ENCODE data around the gene MLLT6. TPM values are rescaled to one million over a fixed set of nuclear protein-coding genes. Genes with fewer than 3 reads are reported as not detected.

Gene MLLT6
- total RNA-seq = 92.2 TPM
- long read RNA-seq, transcript MLLT6-205 (1 exons, 2,937 nt) = major isoform, 49 of 88 reads
- long read RNA-seq, partial matches to known transcripts = 14 of 88 reads
- long read RNA-seq, other reads (novel, unspliced or antisense) = 25 of 88 reads

DNA sequence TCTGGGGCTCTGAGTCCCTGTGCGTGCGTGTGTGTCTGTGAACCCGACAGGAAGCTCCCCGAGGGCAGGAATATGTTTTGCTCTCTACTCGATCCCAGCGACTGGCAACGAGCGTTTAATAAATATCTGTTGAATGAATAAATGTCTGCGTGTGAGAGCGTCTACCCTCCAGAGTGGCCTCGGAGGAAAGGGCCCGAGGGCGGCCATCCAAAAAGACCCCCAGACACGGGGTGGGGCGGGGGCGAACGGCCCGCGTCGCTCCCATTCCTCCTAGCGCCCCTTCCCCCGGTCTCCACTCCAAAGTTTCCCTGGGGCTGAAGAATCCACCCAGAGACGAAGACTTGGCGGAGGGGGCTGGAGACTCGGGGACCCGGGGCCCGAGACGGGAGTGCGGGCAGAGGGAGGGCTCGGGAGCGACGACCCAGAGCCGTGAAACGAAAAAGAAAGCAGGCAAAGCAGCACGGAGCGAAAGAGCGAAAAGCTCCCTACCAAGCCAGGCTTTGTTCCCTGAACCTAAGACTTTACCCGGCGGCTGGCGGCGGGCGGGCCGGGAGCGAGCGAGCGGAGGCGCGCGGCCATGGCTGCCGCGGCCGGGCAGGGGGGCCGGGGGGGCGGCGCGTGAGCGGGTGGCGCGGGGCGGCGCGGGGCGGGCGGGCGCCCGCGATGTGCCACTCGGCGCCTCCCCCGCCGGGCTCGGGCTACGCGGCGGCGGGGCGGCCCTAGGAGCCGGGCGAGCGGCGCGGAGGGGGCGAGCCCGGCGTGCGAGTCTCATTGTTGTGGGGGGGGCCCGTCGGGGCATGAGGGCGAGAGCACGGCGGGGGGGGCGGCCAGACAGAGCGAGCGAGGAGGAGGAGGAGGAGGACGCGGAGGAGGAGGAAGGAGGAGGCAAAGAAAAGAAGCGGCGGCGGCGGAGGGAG lies at the start of gene MLLT6:
TSS of gene MLLT6 (plus strand) at position 668 of the 917 bp plus-strand sequence. CDS start 360 bp downstream, outside the sequence.
- intact Hi-C loops (cut with DNase I) = loop anchor here (1.0 to 5.0 kb wide), 2 partner anchors 25 to 167 kb away; partner anchors contain the start of genes CISD3 and LASP1

DNA sequence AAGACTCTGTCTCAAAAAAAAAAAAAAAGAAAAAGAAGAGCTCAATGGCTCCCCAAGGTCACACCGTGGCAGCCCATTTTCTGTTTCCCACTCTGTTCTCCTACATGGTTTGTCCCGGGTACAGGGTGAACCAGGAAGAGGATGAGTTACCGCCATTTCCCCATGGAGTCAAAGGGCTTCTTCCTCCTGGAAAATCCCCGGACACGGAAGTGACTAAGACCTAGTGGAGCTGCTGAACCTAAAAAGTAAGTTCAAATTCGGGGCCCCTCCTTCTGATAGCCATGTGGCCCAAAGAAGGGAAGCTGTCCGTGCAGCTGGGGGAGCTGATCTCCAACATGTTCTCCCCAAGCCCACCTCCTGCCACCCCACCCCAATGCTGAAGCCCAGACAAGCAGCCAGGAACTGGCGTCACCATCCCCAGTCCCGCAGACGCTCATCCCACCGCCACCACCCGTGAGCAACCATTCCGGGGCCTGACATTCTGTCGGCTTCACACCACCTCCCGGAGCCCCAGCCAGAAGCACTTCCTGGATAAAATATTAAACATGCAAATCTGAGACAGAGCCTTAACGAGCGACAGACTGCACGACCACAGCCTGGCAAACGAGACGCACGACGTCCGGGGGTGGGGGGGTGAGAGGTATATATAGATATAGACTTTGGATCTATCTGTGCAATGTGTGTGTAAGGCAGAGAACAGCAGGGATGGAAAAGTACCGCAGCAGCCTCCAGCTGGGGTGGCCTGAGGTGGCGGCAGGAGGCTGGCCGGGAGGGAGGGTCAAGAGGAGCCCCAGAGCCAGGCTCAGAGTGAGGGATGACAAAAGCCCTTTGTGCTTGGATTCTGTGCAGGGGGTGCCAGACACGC lies 47.9 kb upstream of the MLLT6 start:
- intact Hi-C loops (cut with DNase I) = no loop called here
- DNase-seq (ENCODE audit: low spot score) = no peak

More for the DNA sequence above, at the start of gene MLLT6:
- peak; percentile 89 for DNase-seq (ENCODE audit: low spot score)

DNA sequence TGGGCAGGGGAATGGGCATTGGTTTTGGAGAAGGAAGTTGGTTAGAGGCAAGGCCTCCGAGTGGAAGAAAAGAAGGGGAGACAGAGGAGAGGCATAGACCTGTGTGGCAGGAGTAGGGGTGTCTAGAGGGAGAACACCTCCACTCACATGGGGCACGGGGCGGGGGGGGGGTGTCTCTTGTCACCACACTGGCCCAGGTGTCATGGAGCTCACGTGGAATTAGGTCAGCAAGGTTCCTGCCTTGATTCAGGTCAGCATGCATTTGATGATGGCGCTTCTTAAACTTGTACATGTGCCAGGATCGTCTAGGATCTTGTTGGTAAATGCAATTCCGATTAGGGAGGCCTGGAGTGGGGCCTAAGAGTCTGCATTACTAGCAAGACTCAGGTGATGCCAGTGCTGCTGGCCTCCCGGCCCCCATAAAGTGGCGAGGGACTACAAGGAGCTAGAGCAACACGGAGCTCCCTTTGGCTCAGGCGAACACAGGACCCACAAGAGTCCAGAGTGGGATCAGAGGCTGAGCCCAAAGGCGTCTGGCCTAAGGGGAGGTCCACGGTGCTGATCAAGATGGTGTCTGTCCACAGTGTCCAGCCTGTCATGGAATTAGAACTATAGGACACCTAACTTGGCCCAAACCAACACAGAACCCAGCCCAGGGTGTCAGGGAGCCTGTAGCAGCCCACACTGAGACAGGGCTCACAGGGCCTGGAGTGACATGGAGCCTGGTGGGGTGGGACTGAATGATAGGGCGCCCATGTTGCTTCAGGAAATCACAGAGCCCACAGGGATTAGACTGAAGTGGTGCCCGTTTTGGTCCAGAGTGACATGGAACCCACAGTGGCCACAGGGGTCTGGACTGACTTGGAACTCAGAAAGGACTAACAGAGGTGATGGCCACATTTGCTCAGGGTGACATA lies 47.0 kb upstream of the MLLT6 start:
- intact Hi-C loops (cut with DNase I) = no loop called here
- no peak for DNase-seq (ENCODE audit: low spot score)

DNA sequence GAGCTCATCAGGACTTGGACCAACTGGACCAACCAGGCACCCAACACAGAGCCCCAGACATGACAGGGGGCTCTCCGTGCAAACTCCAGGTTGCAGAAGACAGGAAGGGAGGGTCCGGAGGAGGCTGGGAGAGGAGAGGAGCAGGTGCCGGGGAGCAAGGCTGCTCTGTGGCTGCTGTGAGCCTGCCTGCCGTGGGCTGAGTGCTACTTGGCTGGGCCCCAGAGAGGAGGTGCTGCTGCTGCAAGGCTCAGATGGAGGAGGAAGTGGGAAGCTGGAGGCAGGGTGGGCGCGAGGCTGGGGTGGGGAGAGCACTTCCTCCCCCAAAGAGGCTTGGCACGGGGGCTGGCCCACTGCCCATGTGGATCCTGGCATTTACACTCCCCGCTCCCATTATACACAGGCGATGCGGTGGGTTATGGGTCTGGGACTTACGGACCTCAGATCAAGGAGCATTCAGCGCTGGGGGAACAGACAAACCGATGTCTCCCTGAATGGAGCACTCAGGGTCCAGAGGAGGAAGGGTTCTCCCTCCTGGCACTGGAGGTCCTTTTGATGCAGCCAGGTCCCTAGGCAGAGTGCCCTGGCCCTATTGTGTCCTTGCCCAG lies 46.2 kb upstream of the MLLT6 start:
- intact Hi-C loops (cut with DNase I) = no loop called here

DNA sequence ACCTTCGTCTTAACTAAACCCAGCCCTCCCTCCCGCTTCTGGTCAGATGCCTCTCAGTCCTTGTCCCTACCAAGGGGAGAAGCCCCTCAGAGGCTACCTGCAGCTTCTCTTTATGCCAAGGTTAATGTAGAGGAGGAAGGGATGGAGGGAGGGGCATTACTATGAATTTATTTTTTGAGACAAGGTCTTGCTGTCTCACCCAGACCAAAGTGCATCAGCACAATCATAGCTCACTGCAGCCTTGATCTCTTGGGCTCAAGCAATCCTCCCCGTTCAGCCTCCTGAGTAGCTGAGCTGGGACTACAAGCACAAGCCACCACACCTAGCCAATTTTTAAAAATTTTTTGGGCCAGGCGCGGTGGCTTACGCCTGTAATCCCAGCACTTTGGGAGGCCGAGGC lies 45.7 kb upstream of the MLLT6 start:
- no peak for DNase-seq (ENCODE audit: low spot score)
- intact Hi-C loops (cut with DNase I) = no loop called here

More for the DNA sequence above, 46.2 kb upstream of the MLLT6 start:
- no peak for DNase-seq (ENCODE audit: low spot score)

DNA sequence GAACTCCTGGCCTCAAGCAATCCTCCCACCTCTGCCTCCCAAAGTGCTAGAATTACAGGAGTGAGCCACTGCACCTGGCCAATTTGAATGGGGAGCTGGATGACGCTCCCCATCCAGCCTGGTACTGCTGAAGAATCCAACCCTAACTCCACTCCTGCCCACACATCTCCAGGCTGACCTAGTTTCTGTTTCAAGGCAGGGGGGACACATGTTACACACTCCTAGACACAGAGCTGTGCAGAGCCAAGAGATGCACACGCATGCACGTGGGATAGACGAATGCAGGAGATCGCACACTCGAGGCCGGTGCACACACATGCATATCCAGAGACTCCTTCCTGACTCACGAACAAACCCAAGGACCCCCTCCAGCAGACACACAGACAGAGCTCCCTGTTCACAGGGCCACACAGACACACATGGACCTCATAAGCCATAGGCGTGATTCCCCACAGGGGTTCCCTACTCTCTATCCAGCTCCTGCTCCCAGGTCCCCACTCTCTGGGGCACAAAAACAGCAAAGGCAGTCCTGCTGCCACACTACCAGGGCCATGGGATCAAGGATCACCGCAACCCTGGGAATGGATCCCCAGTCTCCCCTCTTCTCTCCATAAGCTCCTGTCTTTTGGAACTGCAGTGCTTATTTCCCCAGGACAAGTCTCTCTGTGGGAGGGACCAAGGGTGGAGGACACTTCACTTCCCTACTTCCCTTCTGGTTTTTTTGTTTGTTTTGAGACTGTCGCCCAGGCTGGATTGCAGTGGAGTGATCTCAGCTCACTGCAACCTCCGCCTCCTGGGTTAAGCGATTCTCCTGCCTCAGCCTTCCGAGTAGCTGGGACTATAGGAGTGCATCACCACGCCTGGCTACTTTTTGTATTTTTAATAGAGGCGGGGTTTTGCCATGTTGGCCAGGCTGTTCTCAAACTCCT lies 44.7 kb upstream of the MLLT6 start:
- no peak for DNase-seq (ENCODE audit: low spot score)
- intact Hi-C loops (cut with DNase I) = loop anchor here (10.0 kb wide), 2 partner anchors 236 to 306 kb away; partner anchors contain the start of genes ARHGAP23 and SOCS7

DNA sequence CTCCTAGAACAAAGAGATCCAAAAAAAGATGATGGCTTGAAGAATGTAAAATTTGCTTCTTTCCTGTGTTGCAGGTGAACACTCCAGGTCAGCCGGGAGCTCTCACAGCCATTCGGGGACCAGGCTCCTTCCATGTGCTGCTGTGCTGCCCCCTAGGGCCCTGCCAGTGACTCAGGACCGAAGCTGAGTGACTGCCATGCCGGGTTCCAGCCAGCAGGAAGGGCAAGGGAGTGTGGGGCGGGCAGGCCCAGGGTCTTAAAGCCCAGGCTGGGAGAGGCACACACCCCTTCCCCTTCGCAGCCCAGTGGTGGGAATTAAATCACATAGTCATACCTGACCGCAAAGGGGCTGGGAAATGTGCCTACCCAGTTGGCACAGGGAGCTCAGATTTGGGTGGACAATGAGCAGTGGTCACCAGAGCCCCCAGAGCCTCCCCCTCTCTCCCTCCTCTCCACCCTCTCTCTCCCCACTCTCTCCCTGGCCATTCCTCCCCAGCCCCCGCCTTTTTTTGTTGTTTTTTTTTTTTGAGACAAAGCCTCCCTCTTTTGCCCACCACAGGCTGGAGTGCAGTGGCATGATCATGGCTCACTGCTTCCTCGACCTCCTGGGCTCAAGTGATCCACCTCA lies 41.8 kb upstream of the MLLT6 start:
- DNase-seq (ENCODE audit: low spot score) = no peak
- intact Hi-C loops (cut with DNase I) = loop anchor here (10.0 kb wide), 2 partner anchors 238 to 308 kb away; partner anchors contain the start of genes ARHGAP23 and SOCS7

DNA sequence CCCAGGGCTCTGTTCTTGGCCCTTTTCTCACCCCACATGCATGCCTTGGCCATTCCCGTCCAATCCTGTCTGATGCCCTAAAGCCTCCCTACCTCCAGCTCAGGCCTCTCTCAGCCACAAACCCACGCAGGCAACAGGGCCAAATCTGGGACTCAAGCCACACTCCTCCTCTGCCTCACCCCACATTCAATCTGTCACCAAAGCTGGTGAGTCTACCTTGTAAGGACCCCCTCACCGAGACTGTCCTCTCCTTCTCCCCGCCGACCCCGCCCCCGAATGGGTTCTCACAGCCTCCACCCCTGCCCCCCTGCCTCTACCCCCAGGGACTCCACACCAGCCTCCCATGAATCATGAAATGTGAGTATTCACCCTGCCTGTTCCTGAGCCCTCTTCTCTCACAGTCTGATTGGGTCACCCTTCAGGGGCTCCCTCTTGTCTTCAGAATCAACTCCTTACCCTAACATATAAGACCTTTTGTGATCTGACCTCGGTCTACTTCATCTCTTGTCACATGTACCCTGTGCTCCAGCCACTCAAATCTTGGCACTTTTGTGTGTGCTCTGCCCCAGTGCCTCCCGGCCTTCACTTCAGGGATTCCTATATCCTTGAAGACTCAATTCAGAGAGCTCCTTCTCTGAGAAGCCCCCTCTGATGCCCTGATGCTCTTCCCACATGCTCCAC lies 41.0 kb upstream of the MLLT6 start:
- intact Hi-C loops (cut with DNase I) = loop anchor here (10.0 kb wide), 2 partner anchors 239 to 309 kb away; partner anchors contain the start of genes ARHGAP23 and SOCS7

DNA sequence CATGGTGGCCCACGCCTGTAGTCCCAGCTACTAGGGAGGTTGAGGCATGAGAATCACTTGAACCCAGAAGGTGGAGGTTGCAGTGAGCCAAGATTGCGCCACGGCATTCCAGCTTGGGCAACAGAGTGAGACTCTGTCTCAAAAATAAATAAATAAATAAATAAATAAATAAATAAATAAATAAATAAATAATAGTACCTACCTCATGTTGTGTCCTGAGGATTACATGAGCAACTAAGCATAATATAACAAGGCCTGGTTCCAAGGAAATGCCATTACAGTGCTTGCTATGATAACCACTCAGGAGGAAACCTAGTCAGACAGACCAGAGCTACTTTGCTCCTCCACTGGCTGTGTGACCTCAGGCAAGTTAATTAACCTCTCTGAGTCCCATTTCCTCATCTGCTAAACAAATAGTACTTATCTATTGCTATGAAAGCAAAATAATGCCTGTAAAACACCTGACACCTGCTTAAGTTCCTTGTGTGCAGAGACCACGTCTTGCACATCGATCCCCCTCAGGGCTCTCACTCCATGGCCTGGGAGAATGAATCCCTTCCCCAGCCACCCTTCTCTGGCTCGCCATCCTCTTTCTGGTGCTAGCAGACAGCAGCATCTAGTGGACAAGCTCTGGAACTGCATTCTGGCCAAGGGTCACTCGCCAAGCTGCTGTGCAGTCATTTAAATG lies 37.8 kb upstream of the MLLT6 start:
- DNase-seq (ENCODE audit: low spot score) = no peak
- intact Hi-C loops (cut with DNase I) = loop anchor here (5.0 to 10.0 kb wide), 5 partner anchors 85 to 312 kb away; partner anchors contain the start of genes ARHGAP23 and SOCS7

More for the DNA sequence above, 41.0 kb upstream of the MLLT6 start:
- DNase-seq (ENCODE audit: low spot score) = no peak

DNA sequence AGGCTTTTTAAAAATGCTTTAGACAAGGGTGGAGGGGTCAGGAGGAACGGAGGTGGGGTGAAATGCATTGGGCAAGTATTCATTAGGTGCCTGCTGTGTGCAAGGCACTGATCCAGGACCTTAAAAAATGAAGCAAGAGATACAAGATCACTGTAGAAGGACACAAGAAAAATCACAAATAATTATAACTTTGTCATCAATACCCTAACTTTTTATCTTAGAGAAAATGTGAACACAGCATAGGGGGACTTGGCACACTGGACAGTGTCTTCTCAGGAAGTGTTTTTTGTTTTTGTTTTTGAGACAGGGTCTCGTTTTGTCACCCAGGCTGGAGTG lies 37.3 kb upstream of the MLLT6 start:
- DNase-seq (ENCODE audit: low spot score) = no peak
- intact Hi-C loops (cut with DNase I) = loop anchor here (5.0 to 10.0 kb wide), 5 partner anchors 85 to 313 kb away; partner anchors contain the start of genes ARHGAP23 and SOCS7

DNA sequence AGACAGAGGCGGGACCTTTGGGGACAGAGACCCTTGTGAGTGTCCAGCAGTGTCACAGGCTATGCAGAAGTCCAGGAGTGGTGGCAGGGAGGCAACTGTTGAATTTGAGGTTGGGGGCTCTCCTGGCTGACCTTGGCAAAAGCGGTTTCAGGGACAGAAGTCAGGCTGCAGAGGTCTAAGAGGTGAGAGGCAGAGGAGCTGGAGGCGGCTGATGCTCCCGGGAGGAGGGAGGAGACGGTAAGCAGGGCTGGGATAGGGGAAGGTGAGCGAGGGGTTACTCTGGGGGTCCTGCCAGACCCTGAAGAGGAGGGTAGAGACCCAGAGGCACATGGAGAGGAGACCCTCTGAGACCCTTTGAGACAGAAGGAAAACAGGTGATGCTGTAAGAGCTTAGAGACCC lies 35.6 kb upstream of the MLLT6 start:
- no peak for DNase-seq (ENCODE audit: low spot score)
- intact Hi-C loops (cut with DNase I) = loop anchor here (5.0 to 10.0 kb wide), 5 partner anchors 87 to 315 kb away; partner anchors contain the start of genes ARHGAP23 and SOCS7

DNA sequence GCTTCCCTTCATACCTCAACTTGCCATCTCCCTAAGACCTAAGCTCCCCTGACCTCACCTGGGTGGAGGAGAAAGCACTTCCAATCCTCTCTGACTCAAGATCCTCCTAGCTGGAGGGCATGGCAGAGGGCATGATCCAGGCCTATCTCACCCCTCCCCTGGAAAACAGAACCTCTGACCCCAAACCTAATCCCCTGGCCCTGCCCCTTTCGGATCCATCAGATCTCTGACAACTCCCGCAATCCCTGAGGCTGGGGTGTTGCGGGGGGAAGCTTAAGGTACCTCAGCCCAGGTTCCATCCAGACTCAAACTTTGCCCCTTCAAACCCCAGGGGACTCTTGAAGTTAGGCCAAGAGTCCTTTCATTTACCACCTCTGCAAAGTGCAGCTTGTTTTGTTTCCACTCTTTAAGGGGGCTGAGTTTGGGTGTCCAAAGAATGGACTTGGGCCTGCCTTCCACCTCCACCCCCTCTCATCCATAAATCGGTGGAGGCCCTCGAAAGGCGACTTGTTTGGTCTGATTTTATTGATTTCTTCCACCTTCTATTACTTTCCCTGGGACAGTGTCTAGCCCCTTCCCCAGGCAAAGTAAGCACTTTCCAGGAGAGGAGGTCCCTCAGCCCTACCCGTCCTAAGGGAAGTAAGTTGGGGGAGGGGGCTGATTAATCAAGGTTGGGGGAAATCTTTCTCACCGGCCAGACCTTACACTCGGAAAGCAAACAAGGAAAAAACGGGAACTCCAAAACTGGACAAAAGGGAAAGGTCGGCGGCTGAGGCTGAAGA lies 32.9 kb upstream of the MLLT6 start:
- intact Hi-C loops (cut with DNase I) = no loop called here
- DNase-seq (ENCODE audit: low spot score) = no peak

DNA sequence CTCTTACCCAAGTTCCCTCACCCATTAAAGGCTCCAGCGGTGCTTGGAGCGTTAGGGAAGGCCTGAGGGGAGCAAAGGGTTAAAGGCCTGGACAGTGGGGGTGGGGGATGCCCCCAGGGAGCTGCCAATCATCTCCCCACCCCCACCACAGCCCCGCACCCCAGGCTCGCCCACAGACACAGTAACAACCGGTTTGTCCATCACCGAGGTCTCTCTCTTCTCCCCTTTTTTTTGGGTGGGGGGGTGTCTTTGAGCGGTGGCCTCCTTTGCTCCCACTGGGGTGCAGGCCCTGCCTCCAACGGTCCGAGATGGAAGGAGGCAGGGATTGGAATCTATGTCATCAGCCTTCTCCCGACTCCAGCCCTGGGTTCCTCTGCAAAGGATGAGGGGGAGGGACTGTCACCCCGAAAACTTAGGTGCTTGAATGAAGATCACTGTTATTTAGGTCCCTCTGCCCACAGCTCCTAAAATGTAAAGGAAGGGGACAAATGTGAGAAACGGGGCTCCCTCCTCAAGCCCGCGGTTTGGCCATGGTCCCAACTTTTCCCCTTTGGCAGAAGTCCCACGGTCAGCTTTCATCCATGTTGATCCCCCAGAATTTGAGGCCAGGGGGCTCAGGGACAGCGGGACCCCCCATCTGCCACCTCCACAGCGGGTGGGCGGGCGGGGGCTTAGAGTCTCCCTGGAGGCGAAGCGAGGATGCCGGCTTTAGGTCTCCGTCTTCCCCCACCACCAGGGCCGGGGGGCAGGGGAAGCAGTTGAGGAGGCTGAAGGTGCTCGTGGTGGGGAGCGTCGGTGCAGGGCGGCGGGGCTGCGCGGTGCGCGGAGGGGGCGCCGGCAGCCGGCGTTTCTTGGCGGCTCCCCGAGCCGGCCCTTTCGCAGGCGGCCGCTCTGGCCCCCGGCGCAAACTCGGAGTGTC lies 32.0 kb upstream of the MLLT6 start:
- DNase-seq (ENCODE audit: low spot score) = no peak
- intact Hi-C loops (cut with DNase I) = no loop called here

DNA sequence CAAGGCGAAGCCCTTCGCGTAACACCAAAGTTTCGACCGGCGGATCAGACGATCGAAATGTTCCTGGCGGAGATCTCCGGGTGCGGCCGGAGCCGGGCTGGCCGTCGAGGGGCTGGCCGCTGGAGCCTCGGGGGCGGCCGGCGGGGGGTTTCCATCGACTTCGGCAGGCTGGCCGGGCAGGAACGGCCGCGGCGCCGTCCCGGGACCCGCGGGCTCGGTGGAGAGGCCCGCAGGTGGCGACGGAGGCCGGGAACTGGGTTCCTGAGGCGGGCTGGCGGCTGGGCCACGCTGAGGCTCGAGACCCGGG lies 31.4 kb upstream of the MLLT6 start:
- intact Hi-C loops (cut with DNase I) = no loop called here
- no peak for DNase-seq (ENCODE audit: low spot score)
